GM21786 (cell line): ENCODE data around the gene LILRB5.
"Not testable (repeated sequence)": the region's sequence is repeated elsewhere in the genome, so short reads cannot be mapped to it uniquely, and the experiment has no call there.

Experiments used
- ATAC-seq: cut with Tn5 transposase; IDR thresholded peaks from one replicate; pipeline ENCODE4 v1.9.1; 2021; ENCODE audit not compliant: unreplicated experiment

Gene LILRB5

DNA sequence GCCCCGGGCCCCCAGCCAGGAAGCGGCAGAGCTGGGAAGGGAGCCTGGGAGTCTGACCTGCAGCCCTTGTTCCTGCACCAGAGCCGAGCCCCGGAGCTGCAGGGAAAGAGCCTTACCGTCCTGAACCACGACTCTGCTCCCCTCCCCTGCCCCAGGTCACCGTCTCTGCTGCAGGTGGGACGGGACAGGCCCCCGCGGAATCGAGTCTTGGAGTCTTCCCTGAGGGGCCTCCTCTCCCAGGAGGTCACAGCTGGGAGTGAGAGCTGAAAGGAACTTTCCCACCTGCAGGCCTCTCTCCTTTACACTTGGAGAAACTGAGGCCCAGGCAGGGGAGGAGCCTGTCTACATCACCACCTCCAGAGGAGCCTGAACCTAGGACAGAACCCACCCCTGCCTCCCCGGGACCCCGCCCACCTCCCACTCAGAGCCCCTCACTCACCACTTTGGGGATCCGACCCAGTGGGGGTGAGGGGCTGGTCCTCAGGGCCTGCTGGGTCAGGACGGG, 20.1 kb upstream of the LILRB5 start:
- not testable (repeated sequence) for ATAC-seq

DNA sequence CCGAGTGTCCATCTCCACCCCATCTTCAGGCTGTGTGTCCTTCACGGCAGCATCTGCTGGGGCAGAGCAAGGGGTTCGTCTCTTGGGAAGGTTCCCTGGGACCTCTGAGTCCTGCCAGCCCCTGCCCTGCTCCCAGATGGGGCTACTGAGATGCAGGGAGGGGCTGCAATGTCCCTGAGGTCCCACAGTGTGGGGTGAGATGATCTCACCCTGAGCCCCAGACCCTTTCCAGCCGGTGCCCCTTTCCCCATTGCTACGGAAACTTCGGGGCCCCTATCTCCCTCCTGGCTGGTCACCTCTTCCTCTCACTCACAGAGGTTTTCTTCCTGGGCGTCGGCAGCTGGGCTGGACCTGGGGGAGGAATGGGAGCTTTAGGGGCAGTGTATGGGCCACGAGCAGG, 18.9 kb upstream of the LILRB5 start:
- ATAC-seq, result no peak

DNA sequence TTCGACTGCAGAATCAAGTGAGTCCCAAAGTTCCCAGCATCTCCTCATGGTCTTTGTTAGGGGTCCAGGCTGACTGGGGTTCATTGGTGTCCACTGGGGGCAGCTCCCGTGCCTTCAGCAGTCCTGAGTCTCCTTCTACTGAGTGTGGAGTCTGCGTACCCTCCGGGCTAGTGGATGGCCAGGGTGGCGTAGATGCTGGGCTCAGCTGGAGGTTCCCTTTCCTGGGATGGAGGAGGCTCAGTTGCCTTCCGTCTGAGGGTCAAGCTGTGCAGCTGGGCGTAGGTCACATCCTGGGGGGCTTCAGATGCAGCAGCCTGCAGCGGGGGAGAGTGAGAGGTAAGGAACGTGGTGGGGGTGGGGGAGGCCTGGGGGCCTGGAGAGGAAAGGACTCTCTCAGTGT, 17.4 kb upstream of the LILRB5 start:
- ATAC-seq, result not testable (repeated sequence)

DNA sequence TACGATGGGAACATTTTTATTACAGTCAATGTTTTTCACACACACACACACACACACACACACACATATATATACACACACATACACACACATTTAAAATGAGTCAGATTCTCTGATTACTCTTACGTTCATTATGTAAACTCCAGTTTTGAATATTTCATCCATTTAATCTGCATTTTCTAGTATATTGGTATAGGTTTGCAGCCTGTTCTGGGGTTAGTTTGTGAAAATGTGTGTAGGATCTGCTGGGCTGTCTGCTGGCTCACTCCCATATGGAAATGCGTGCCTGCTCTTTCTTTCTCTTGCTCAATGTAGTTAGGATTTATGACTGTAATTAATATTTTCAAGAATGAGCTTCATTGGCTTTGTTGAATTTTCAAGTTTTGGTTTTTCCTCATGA, 16.7 kb upstream of the LILRB5 start:
- no peak for ATAC-seq

DNA sequence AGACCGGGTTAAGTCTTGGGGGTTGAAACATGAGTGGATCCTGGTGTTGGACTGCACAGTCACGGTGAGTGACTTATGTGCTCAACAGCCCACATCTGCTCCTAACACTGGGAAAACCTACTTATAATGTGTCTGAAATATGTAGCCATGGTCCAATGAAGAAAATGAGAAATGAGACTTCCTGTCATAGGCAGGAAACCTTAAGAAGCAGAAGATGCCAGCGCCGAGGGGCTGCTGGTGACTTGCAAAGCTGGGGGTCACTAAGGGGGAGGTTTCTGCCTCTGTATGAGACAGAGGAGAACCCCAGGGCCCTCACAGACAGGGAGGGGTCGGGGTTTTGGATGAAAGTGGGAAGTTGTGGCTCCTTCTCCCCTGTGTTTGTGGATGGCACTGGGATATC, 15.1 kb upstream of the LILRB5 start:
- ATAC-seq, result not testable (repeated sequence)

DNA sequence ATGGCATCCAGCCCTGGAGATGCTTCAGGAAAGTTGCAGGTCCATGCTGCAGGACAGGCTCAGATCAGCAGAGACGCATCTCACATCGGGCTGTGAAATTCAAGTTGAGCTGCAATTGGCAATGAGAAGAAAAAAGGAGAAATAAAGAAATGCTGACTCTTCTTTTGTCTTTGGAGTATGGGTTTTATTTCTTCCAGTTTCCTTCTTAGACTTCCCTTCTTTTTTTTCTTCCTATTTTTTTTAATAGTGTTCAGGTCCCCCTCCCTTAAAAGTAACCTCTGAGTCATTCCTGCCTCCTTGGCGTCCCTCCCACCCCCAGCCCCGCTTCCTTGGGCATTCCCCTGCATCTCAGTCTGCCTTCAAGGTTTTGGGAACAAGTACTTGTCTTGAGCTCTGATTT, 14.5 kb upstream of the LILRB5 start:
- ATAC-seq, result not testable (repeated sequence)

DNA sequence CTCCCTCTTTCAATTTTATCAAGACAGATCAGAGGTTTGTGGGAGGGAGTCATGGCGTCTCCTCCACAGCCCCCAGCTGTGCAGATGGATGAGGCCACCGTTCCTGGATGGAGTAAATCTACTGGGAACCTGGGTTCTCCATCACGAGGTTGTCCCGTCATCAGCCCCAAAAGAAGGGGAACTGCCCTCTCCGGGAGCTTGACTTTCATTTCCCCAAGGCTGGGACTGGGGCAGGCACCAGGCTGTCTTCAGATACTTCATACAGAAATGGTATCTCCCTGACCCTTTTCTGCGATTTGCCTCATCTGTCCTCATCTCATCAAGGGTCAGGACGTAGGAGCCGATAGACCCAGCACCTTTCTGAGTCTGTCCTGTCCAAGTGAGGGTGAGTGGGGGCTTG, 14.0 kb upstream of the LILRB5 start:
- no peak for ATAC-seq

DNA sequence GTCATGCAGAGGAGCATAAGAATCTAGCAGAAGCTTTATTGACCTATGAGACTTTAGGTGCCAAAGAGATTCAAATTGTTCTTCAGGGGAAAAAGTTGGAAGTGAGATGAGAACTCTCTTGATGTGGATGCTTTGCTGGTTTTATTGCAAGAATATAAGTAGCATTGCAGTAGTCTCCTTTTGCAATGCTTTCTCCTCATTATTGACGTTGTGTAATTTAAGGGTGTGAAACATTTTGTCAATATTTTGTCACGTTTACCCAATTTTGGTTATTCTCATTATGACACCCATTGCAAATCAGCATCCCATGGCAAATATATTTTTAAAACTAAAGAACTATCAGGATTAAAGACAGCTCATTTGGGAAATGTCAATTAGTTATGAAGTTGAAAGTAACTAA, 11.9 kb upstream of the LILRB5 start:
- no peak for ATAC-seq

DNA sequence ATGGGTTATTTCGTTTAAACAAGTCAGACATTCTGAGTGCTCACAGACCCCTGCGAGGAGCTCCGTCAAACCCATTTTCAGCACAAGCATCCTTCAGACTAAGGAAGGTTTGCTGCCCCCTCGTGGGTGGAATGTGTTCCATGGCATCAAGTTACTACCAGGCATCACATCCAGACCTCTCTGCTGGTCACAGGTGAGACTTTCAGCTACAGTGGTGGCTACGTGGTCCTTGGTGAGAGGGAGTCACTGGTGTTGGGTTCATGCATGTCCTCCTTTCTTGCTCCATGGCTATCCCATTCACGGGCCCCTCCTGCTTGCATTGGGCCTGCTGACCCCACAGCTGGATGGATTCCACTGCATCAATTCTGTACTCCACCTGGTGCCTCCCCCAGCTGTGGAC, 9.1 kb upstream of the LILRB5 start:
- ATAC-seq, result no peak

DNA sequence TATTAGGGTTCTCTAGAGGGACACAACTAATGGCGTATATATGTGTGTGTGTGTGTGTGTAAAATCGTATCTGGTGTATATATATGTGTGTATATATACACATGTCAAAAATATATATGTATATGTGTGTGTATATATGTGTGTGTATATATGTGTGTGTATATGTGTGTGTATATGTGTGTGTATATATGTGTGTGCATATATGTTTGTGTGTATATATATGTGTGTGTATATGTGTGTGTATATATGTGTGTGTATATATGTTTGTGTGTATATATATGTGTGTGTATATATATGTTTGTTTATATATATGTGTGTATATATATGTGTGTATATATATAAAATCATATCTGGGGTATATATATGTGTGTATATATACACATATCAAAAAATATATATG, 5.4 kb upstream of the LILRB5 start:
- no peak for ATAC-seq

DNA sequence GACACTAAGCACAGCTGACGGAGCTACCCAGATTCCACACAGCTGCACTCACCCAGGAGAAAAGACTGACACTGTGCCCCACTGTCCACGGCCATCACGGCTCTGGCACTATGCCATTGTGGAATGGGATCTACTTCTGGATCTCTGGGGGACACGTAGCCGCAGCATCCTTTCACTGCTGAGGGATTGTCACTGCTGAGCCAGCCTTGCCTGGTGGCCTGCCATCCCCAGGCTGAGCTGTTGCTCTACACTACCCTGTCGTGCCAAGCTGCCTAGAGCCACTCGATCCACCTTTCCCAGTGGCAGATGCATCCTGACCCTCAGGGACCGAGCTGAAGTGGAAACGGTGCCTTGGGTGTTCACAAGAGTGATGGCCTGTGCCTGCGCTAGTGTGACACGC, 5.0 kb upstream of the LILRB5 start:
- no peak for ATAC-seq

DNA sequence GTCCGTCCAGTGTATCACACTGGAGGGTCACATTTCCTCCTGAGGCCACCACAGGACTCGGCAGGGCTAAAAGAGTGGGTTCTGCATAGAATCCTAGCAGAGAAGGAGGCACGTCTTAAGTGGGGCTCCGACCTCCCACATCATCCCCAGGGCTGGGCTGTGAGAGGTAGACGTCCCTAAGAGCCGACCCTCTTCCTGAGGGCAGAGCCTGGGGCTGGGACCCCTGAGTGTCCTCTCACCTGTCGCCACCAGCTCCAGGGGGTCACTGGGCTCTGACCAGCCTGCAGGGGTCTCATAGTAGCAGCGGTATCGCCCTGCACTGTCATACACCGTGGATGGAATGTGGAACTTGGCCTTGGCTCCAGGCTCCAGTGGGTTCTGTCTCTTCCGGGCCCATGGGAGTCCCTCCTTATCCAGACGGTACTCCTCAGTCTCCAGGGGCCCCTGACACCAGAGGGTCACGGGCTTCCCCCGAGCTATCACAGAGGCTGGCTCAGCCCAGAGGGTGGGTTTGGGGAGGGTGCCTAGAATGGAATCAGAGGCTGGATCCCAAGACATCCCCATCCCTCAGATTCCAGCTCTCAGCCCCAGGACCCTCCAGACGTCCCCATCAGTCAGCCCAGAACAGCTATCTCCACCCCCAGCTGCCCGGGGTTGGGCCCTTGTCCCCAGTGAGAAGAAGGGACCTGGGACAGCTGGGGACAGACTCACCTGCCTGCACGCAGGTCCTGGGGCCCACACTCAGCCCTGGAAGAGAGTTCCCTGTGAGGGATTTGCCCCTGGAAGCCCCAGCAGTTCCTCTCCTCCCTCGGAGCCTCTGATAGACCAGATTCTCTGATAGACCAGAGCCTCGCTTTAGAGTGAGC, 590 bp downstream of the LILRB5 start:
- no peak for ATAC-seq

DNA sequence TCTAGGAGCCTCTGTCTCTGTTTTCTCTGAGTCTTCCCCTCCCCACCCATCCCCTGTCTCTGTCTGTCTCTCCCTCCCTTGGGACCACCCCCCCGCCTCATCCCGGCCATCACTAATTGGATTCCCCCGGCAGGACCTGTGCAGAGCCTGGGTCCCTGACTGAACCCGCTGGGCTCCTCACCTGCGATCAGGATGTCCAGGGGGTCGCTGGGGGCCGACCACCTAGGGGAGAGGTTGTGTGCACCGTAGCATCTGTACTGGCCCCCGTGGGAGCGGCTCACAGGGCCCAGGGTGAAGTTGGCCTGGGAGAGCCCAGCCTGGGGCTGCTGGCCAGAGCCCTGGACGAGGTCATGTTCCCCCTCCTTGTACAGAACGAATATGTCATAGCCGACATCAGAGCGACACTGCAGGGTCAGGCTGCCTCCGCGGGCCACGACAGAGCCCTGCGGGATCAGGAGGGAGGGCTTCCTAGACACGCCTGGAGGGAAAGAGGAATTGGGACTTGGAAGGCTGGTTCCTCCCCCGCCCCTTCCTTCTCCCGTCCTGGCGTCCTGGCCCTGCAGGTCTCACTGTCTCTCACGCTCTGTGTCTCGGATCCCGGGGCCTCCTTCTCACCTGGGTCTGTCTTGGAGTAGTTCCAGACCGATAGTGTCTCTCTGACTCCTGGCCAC, 1.8 kb downstream of the LILRB5 start:
- no peak for ATAC-seq

DNA sequence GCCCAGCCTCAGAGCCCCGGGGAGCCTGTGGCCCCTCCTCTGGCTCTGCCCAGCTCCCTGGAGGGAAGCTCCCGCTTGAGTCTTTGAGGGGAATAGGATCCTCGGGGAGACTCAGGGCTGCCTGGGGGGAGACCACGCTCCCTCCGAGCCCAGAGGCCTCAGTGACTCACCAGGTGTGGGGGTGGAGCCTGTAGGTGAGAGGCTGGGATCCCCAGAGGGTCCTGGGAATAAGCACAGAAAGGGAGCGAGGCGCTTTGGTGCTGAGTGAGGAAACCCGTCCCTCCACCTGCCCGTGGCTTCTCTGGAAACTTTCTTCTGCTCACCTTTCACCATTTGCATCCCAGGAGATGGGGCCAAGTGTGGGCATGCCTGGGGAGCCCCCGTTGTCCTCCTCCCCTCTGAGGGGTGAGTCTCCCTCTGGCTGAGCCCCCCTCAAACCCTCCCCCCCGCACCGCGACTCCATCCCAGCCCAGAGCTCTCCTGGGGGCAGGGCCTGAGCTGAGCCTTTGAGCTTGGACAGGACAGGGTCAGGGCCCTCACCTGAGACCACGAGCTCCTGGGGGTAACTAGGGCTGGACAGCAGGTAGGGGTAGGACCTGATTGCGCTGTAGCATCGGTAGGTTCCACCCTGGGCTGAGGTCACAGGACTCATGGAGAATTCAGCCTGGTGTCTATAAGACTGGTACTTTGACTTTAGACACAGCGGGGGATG, 2.7 kb downstream of the LILRB5 start:
- ATAC-seq, result no peak

DNA sequence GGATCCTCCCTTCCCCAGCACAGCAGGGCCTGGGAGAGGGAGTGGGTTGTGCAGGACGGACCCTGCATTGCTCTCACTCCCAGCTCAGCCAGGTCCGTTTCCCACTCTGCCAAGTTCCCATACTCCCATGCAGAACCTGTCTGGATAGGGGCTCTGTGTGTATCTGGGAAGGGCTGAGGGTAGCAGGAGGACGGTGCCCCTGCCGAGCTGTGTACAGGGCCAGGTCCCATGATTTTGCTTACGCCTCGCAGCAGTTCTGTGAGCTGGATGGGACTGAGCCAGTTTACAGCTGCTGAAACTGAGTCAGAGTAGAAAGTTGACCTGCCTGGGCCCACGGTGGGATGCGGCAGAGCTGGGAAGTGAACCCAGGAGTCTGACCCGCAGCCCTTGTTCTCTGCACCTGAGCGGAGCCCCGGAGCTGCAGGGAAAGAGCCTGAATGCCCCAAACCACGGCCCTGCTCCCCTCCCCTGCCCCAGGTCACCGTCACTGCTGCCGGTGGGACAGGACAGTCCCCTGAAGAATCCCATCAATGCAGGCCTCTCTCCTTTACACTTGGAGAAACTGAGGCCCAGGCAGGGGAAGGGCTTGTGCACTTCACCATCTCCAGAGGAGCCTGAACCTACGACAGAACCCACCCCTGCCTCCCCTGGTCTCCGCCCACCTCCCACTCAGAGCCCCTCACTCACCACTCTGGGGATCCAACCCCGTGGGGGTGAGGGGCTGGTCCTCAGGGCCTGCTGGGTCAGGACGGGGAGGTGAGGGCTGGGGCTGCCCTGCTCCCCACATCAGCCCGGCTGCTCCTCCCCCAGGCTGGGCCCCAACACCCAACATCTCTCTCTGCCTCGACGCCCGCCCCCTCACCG, 3.5 kb downstream of the LILRB5 start:
- no peak for ATAC-seq

DNA sequence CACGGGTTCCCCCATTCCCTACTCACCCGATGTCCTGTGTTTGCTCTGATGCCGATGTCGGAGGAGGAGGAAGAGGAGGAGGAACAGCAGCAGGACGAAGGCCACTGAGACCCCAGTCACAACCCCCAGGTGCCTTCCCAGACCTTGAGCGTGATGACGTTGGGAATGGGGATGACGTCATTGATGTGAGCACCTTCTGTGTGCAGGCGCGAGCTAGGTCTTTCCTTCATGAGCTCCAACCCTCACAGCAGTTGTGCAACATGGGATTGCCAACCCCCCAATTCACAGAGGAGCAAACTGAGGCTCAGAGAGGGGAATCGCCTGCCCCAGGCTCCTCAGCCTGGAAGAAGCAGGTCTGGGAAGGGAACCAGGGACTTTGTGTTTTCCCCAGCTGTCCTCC, 4.2 kb downstream of the LILRB5 start:
- no peak for ATAC-seq

DNA sequence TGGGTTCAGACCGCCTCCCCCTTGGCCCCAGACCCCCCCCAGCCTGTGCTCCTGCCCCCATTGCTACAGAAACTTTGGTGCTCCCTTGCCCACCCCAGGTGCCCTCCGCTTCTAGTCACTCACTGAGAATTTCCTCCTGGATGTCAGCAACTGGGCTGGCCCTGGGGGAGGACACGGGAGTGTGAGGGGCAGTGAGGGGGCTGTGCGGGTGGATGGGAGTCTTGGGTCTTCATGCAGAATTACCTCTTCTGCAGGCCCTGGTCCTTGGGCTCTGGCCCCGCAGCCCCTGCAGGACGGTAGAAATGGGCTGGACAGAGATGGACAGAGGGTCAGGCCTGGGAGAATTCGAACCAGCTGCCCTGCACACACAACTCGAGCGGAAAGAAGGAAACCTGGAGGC, 4.8 kb downstream of the LILRB5 start:
- ATAC-seq, result no peak

DNA sequence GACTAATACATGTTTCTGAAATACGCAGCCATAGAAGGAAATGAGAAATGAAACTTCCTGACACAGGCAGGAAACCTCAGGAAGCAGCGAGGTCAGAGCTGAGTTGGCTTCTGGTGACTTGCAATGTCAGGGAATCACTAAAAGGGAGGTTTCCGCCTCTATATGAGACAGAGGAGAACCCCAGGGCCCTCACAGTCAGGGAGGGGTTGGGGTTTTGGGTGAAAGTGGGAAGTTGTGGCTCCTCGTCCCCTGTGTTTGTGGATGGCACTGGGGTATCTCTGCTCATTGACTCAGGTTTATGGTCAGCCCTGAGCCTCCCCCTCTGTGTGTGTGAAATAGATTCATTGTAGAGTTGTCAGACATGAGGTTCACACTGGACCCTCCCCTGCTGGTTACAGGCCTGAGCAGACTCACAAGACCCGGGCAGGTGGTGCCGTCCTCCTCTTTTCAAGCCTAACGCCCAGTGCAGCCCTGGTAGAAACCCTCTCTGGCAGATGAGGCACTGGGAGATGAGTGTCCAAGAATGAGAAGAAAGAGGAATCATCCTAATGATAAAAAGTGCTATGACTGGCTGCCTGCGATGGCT, 9.0 kb downstream of the LILRB5 start:
- ATAC-seq, result no peak

DNA sequence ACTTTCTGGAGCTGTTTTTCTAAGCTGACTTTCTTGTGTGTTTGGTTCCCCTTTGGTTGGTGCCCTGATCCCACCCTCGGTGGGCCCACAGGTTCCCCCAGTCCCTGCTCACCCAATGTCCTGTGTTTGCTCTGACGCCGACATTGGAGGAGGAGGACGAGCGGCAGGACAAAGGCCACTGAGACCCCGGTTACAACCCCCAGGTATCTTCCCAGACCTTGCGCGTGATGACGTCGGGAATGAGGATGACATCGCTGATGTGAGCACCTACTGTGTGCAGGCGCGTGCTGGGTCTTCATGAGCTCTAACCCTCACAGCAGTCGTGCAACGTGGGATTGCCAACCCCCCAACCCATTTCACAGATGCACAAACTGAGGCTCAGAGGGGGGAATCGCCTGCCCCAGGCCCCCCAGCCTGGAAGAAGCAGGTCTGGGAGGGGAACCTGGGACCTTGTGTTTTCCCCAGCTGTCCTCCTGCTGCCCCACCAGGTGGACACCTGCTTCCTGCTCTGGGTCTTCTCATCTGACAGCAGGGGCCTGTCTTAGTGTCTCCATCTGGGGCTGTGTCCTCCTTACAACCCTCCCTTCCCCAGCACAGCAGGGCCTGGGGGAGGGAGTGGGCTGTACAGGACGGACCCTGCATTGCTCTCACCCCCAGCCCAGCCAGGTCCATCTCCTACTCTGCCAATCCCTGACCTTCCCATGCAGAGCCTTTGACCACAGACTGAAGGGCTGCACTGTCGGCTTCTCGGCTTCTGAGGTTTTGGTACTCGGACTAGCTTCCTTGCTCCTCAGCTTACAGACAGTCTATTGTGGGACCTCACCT, 9.8 kb downstream of the LILRB5 start:
- ATAC-seq, result no peak

DNA sequence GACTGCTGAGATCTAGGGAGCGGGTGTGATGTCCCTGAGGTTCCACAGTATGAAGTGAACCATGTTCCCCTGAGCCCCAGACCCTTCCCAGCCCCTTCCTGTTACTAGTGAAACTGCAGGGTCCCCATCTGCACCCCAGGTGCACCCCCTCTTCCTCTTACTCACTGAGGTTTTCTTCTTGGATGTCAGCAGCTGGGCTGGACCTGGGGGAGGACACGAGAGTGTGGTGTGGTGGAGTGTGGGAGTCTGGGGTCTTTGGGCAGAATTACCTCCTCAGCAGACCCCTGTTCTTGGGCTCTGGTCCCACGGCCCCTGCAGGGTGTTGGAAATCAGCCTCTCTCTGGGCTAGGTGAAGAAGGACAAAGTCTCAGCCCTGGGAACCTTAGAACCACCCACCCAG, 11.1 kb downstream of the LILRB5 start:
- no peak for ATAC-seq
